HEK293 (cell line): ENCODE results near the gene NOS1.
A peak's percentile ranks its signal among the peaks of the same experiment; 100 is the strongest.
"Not testable (repeated sequence)": the region's sequence is repeated elsewhere in the genome, so short reads cannot be mapped to it uniquely, and the experiment has no call there.

Experiments used
- CTCF ChIA-PET: fragments of 350-600 bp; formaldehyde crosslinking; extraction: SDS; loops from one replicate; lab custom pipeline; 2021; ENCODE audit warnings: antibody characterized with exemption; lab: Yijun Ruan, JAX
- POLR2A ChIA-PET: fragments of 300-600 bp; formaldehyde crosslinking; extraction: SDS; loops from one replicate; lab custom pipeline; 2020; ENCODE audit warnings: antibody characterized with exemption, inconsistent platforms; lab: Yijun Ruan, JAX
- H3K27ac ChIP-seq: fragments of 200-500 bp; sonication (Bioruptor generic); 2 replicates; pipeline ENCODE4 v1.5.1; 2014; ENCODE audit warnings: low read depth, low read length, control low read depth, inconsistent platforms; ENCODE audit errors: extremely low read depth
- H3K36me3 ChIP-seq, 2 experiments: fragments of 200-500 bp in 1 of 2; sonication (Bioruptor generic) in 1 of 2; 1 replicate in 1 of 2; 2 replicates in 1 of 2; pipeline ENCODE4 v1.5.1; 2014 to 2017; ENCODE audit warnings: inconsistent platforms in 2 of 2, low read length in 2 of 2; ENCODE audit not compliant: control insufficient read depth in 2 of 2, insufficient read depth in 1 of 2
- H3K4me1 ChIP-seq: fragments of 200-500 bp; sonication (Bioruptor generic); 2 replicates; pipeline ENCODE4 v1.5.1; 2014; ENCODE audit warnings: mild to moderate bottlenecking, low read length, inconsistent platforms; ENCODE audit not compliant: control insufficient read depth, insufficient read depth
- H3K4me3 ChIP-seq: 2 replicates; pipeline ENCODE4 v1.5.1; 2011; ENCODE audit warnings: low read depth, mild to moderate bottlenecking, control low read depth, low read length, moderate library complexity
- H3K9me3 ChIP-seq: fragments of 200-500 bp; sonication (Bioruptor generic); 2 replicates; pipeline ENCODE4 v1.5.1; 2014; ENCODE audit warnings: low read depth, low read length, inconsistent platforms; ENCODE audit not compliant: control insufficient read depth, insufficient read depth
- CTCF ChIP-seq: fragments of 450-650 bp; formaldehyde crosslinking; IDR thresholded peaks from 2 replicates; pipeline ENCODE4 v1.5.1; 2016; ENCODE audit warnings: missing biosample characterization, missing genetic modification characterization
- EGR2 ChIP-seq: fragments of 450-650 bp; formaldehyde crosslinking; IDR thresholded peaks from 2 replicates; pipeline ENCODE4 v1.5.1; 2016; ENCODE audit warnings: low read depth, missing biosample characterization, missing genetic modification characterization
- GLIS1 ChIP-seq: fragments of 450-650 bp; formaldehyde crosslinking; IDR thresholded peaks from 2 replicates; pipeline ENCODE4 v1.5.1; 2016; ENCODE audit warnings: missing biosample characterization, missing genetic modification characterization
- PATZ1 ChIP-seq: fragments of 450-650 bp; formaldehyde crosslinking; IDR thresholded peaks from 2 replicates; pipeline ENCODE4 v1.5.1; 2016; ENCODE audit warnings: missing biosample characterization, missing genetic modification characterization
- YY1 ChIP-seq: fragments of 450-650 bp; formaldehyde crosslinking; IDR thresholded peaks from 2 replicates; pipeline ENCODE4 v1.5.1; 2018; ENCODE audit warnings: missing biosample characterization, missing genetic modification characterization
- ZBTB17 ChIP-seq: fragments of 450-650 bp; formaldehyde crosslinking; IDR thresholded peaks from 2 replicates; pipeline ENCODE4 v1.5.1; 2016; ENCODE audit warnings: missing biosample characterization, missing genetic modification characterization
- ZFHX2 ChIP-seq: fragments of 450-650 bp; formaldehyde crosslinking; conservative IDR thresholded peaks from 2 replicates; pipeline ENCODE4 v1.5.1; 2016; ENCODE audit warnings: missing biosample characterization, missing genetic modification characterization
- ZNF366 ChIP-seq: fragments of 450-650 bp; formaldehyde crosslinking; conservative IDR thresholded peaks from 2 replicates; pipeline ENCODE4 v1.5.1; 2016; ENCODE audit warnings: missing biosample characterization, missing genetic modification characterization
- ZNF398 ChIP-seq: fragments of 450-650 bp; formaldehyde crosslinking; IDR thresholded peaks from 2 replicates; pipeline ENCODE4 v1.5.1; 2017; ENCODE audit warnings: missing biosample characterization, missing genetic modification characterization
- ZNF514 ChIP-seq: fragments of 450-650 bp; formaldehyde crosslinking; IDR thresholded peaks from 2 replicates; pipeline ENCODE4 v1.5.1; 2016; ENCODE audit warnings: missing biosample characterization, missing genetic modification characterization
- ZNF654 ChIP-seq: fragments of 450-650 bp; formaldehyde crosslinking; IDR thresholded peaks from 2 replicates; pipeline ENCODE4 v1.5.1; 2016; ENCODE audit warnings: low read depth, missing biosample characterization, missing genetic modification characterization

The NOS1 gene

GRCh38 chr12:117370000-117370399, 8.6 kb upstream of the NOS1 start:
- TF ChIP-seq ZBTB17 (tag by site-specific recombination) (peak; percentile 71), EGR2 (tag by site-specific recombination) (peak; percentile 46; the same call in 1 of the 2 replicates), ZFHX2 (tag by site-specific recombination) (0 out of 2 replicates have a peak, but pooled peaks have one; percentile 10), ZNF366 (peak; percentile 90)
- H3K4me3 ChIP-seq, H3K9me3 ChIP-seq, H3K4me1 ChIP-seq, POLR2A ChIA-PET, H3K36me3 ChIP-seq, H3K27ac ChIP-seq: not testable (repeated sequence)
- CTCF ChIA-PET: interaction anchor here (0.7 to 6.1 kb wide), 5 partner anchors 217 to 488 kb away, joined by 6 to 125 read pairs (median 69); no protein-coding TSS in a partner anchor

- TF ChIP-seq ZFHX2 (tag by site-specific recombination) (no peak), ZNF654 (tag by site-specific recombination) (peak; percentile 86), YY1 (tag by site-specific recombination) (0 out of 2 replicates have a peak, but pooled peaks have one; percentile 25), CTCF (peak; percentile 60)
- CTCF ChIA-PET: interaction anchor here (0.6 to 6.1 kb wide), 51 partner anchors 8 to 544 kb away, joined by 3 to 125 read pairs (median 5); no protein-coding TSS in a partner anchor
- Histone ChIP-seq H3K27ac (no peak overlapping the region), H3K36me3 (no peaks in the 10 kb centered on the region; a peak in 1 of 3 replicates), H3K4me3 (no peak overlapping the region), H3K9me3 (no peaks in the 10 kb centered on the region), H3K4me1 (no peaks in the 10 kb centered on the region)
- POLR2A ChIA-PET: no interaction called here
Observed at GRCh38 chr12:117367006-117367638, 5.7 kb upstream of the NOS1 start.

- TF ChIP-seq PATZ1 (tag by site-specific recombination): no peak
- TF ChIP-seq ZNF398 (tag by site-specific recombination): 0 out of 2 replicates have a peak, but pooled peaks have one; percentile 19
- TF ChIP-seq GLIS1 (tag by site-specific recombination): peak; percentile 68
- no peak for TF ChIP-seq ZNF514 (tag by site-specific recombination)
- Histone ChIP-seq H3K36me3 (no peaks in the 10 kb centered on the region; a peak in 1 of 3 replicates), H3K4me1 (no peaks in the 10 kb centered on the region), H3K9me3 (no peaks in the 10 kb centered on the region), H3K27ac (no peak overlapping the region), H3K4me3 (no peak overlapping the region)
- ChIA-PET POLR2A (no interaction called here), CTCF (interaction anchor here (0.7 to 6.1 kb wide), 6 partner anchors 15 to 486 kb away, joined by 3 to 125 read pairs (median 40); no protein-coding TSS in a partner anchor)
Observed at GRCh38 chr12:117365049-117365616, 3.7 kb upstream of the NOS1 start.
